CD4-positive, alpha-beta T cell (primary cell): ENCODE data around the gene VPS51. TPM values are rescaled to one million over a fixed set of nuclear protein-coding genes. Genes with fewer than 3 reads are reported as not detected.

Experiments used
- ATAC-seq: fragments of 200-7000 bp; cut with Tn5 transposase; one replicate; pipeline ENCODE4 v1.10.0; 2022; ENCODE audit warnings: mild to moderate bottlenecking; ENCODE audit not compliant: poor library complexity
- CTCF ChIA-PET: fragments of 350-600 bp; sonication (Branson Sonifier 250); formaldehyde crosslinking; loops from one replicate; lab custom pipeline; 2021; ENCODE audit warnings: antibody characterized with exemption, inconsistent platforms; lab: Charles Lee
- POLR2A ChIA-PET: fragments of 350-600 bp; sonication (Branson Sonifier 250); formaldehyde crosslinking; loops from one replicate; lab custom pipeline; 2021; ENCODE audit warnings: antibody characterized with exemption, inconsistent platforms; lab: Charles Lee
- DNase-seq, 14 experiments: peaks; one replicate each; pipeline ENCODE4 v3.0.0-alpha.2; 2013 to 2020; ENCODE audit warnings: mixed read lengths in 2 of 14
- H3K27ac ChIP-seq, 2 donors: one replicate each; pipeline versions ENCODE4 v1.5.1 to v1.7.0; 2013; ENCODE audit warnings: low read length in 2 of 2, low read depth in 1 of 2, mild to moderate bottlenecking in 1 of 2
- H3K27me3 ChIP-seq, 2 experiments: 1 replicate in 1 of 2; 2 replicates in 1 of 2; pipeline versions ENCODE4 v1.6.1 to v1.7.0; 2013; ENCODE audit warnings: low read length in 2 of 2, control low read depth in 1 of 2, mild to moderate bottlenecking in 1 of 2, moderate library complexity in 1 of 2; ENCODE audit not compliant: insufficient read depth in 2 of 2, control insufficient read depth in 1 of 2
- H3K36me3 ChIP-seq: one replicate; pipeline ENCODE4 v1.6.1; 2013; ENCODE audit warnings: low read length, control low read depth; ENCODE audit not compliant: insufficient read depth
- H3K4me1 ChIP-seq: one replicate; pipeline ENCODE4 v1.6.1; 2013; ENCODE audit warnings: low read length, control low read depth; ENCODE audit not compliant: insufficient read depth
- H3K4me3 ChIP-seq: one replicate; pipeline ENCODE4 v1.5.1; 2013; ENCODE audit warnings: mild to moderate bottlenecking, low read length, moderate library complexity
- H3K9me3 ChIP-seq, 2 experiments: 1 replicate in 1 of 2; 2 replicates in 1 of 2; pipeline versions ENCODE4 v1.6.1 to v1.7.0; 2013; ENCODE audit warnings: low read length in 2 of 2, mild to moderate bottlenecking in 2 of 2, control low read depth in 1 of 2, moderate library complexity in 1 of 2; ENCODE audit not compliant: control insufficient read depth in 1 of 2, insufficient read depth in 1 of 2
- H3K27ac Mint-ChIP-seq: one replicate; pipeline ENCODE4 v1.8.0; 2020; ENCODE audit warnings: mixed read lengths
- H3K27me3 Mint-ChIP-seq: one replicate; pipeline ENCODE4 v1.8.0; 2021; ENCODE audit warnings: mixed read lengths
- H3K36me3 Mint-ChIP-seq: one replicate; pipeline ENCODE4 v1.8.0; 2021; ENCODE audit warnings: low read depth, mixed read lengths
- H3K4me1 Mint-ChIP-seq: one replicate; pipeline ENCODE4 v1.8.0; 2021; ENCODE audit warnings: low read depth, mixed read lengths
- H3K4me3 Mint-ChIP-seq: one replicate; pipeline ENCODE4 v1.8.0; 2020; ENCODE audit warnings: mild to moderate bottlenecking, mixed read lengths
- H3K9me3 Mint-ChIP-seq: one replicate; pipeline ENCODE4 v1.8.0; 2020; ENCODE audit warnings: mixed read lengths
- intact Hi-C, 2 experiments: fragments of 100-400 bp; cut with DNase I in 1 of 2; cut with micrococcal nuclease in 1 of 2; formaldehyde crosslinking; loops; one replicate each; pipeline versions ENCODE4 v1.15.1 to v1.9.0; 2023 to 2025; cut with DNase I, micrococcal nuclease
- total RNA-seq, 174 experiments: library from RNA in 2 of 174; stranded (reverse) in 2 of 174; gene quantifications; one replicate each; pipeline ENCODE4 v1.2.3 and lab custom pipeline; 2021 to 2026
- TF ChIP-seq, protein P1 (sequence below): fragments of 200-600 bp; IDR thresholded peaks from one replicate; pipeline ENCODE4 v1.8.0; 2022; ENCODE audit warnings: antibody characterized with exemption, mild to moderate bottlenecking

The VPS51 gene
- total RNA-seq, 2 experiments from 2014 or later: 243 to 246 TPM

DNA sequence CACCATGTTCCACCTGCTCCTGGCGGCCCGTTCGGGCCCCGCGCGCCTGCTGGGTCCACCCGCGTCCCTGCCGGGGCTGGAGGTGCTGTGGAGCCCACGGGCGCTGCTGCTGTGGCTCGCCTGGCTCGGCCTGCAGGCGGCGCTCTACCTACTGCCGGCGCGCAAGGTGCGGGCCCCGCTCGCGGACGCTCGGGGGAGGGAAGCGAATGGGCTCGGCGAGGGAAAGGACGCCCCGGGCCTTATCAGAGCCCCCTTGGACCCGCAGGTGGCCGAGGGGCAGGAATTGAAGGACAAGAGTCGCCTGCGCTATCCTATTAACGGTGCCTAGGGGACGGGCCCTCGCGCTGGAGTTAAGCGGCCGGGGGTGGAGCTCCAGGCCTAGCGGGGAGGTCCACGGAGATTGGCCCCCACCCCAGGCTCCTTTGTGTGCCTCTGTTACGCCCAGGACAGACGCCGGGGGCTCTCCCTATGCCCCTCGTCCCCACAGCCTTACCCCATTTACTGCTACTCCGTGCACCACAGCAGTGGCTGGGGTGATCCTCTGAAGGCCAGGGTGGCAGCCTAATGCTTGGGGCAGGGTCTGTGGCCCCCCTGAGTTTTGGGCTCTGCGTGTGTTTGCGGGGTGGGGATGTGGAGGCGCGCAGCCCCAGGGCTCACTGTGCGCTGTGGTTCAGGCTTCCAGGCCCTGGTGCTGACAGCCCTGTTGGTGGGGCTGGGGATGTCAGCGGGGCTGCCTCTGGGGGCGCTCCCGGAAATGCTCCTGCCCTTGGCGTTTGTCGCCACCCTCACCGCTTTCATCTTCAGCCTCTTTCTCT lies 16.7 kb downstream of the VPS51 start:
- no peaks in the 10 kb centered on the region for H3K27me3 Mint-ChIP-seq
- H3K4me3 Mint-ChIP-seq: peak overlapping the region; percentile 95
- ChIA-PET CTCF (interaction anchor here (0.5 to 4.1 kb wide), 9 partner anchors 9 to 99 kb away, joined by 3 to 58 read pairs (median 4); partner anchors contain the start of genes ARL2, CAPN1, FAU and MRPL49), POLR2A (interaction anchor here (0.8 to 6.5 kb wide), 14 partner anchors 9 to 459 kb away, joined by 3 to 91 read pairs (median 6); partner anchors contain the start of genes CDC42EP2, CDCA5, FAM89B and FAU)
- H3K9me3 Mint-ChIP-seq: no peaks in the 10 kb centered on the region
- TF ChIP-seq, protein P1, sequence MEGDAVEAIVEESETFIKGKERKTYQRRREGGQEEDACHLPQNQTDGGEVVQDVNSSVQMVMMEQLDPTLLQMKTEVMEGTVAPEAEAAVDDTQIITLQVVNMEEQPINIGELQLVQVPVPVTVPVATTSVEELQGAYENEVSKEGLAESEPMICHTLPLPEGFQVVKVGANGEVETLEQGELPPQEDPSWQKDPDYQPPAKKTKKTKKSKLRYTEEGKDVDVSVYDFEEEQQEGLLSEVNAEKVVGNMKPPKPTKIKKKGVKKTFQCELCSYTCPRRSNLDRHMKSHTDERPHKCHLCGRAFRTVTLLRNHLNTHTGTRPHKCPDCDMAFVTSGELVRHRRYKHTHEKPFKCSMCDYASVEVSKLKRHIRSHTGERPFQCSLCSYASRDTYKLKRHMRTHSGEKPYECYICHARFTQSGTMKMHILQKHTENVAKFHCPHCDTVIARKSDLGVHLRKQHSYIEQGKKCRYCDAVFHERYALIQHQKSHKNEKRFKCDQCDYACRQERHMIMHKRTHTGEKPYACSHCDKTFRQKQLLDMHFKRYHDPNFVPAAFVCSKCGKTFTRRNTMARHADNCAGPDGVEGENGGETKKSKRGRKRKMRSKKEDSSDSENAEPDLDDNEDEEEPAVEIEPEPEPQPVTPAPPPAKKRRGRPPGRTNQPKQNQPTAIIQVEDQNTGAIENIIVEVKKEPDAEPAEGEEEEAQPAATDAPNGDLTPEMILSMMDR: peak; percentile 82
- Histone ChIP-seq H3K9me3 (no peaks in the 10 kb centered on the region), H3K36me3 (peaks cover 24% of the 10 kb centered on the region), H3K27me3 (no peaks in the 10 kb centered on the region), H3K4me1 (peaks cover 70% of the 10 kb centered on the region), H3K27ac (peak overlapping the region; percentile 62 to 68), H3K4me3 (peak overlapping the region; percentile 81)
- peaks cover 41% of the 10 kb centered on the region for H3K4me1 Mint-ChIP-seq
- DNase-seq (peak; percentile 64 to 88 (median 76)), ATAC-seq (peak; percentile 51)
- H3K36me3 Mint-ChIP-seq: peaks cover 35% of the 10 kb centered on the region
- intact Hi-C loops: loop anchor here (2.0 to 10.0 kb wide), 3 partner anchors 68 to 412 kb away; partner anchors contain the start of genes CAPN1 (in 1 of the 2), MAP4K2 (in 1 of the 2) and SCYL1 (in 1 of the 2)
- peak overlapping the region; percentile 92 for H3K27ac Mint-ChIP-seq

DNA sequence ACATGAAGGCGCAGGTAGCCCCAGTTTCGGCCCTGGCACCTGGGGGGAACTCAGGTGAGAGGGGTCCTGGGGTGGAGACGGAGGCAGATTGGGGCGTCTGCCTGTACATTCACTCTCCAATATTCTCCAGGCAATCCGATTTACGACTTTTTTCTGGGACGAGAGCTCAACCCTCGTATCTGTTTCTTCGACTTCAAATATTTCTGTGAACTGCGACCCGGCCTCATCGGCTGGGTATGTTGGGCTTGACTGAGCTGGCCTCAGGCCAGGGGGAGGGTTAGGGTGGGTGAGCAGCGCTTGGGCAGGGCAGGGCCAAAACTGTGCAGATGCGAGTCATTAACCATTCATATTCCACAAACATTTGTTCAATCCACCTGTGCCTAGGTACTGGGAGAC lies 17.3 kb downstream of the VPS51 start:
- ChIA-PET CTCF (interaction anchor here (0.5 to 4.1 kb wide), 7 partner anchors 8 to 100 kb away, joined by 3 to 58 read pairs (median 4); partner anchors contain the start of genes ARL2, FAU, MRPL49 and VPS51), POLR2A (interaction anchor here (1.3 to 6.5 kb wide), 7 partner anchors 8 to 335 kb away, joined by 6 to 91 read pairs (median 11); partner anchors contain the start of genes CDCA5, FAU, MRPL49 and SAC3D1)
- Mint-ChIP-seq H3K27ac (peak overlapping the region; percentile 92), H3K4me1 (peaks cover 45% of the 10 kb centered on the region), H3K36me3 (peaks cover 40% of the 10 kb centered on the region), H3K4me3 (peak overlapping the region; percentile 95), H3K27me3 (no peaks in the 10 kb centered on the region), H3K9me3 (no peaks in the 10 kb centered on the region)
- Histone ChIP-seq H3K4me1 (peaks cover 75% of the 10 kb centered on the region), H3K27ac (peak overlapping the region in 1 of 2 donors; percentile 68), H3K4me3 (peak overlapping the region; percentile 81), H3K27me3 (no peaks in the 10 kb centered on the region), H3K36me3 (peaks cover 25% of the 10 kb centered on the region), H3K9me3 (no peaks in the 10 kb centered on the region)
- intact Hi-C loops: loop anchor here (2.0 to 10.0 kb wide), 3 partner anchors 67 to 411 kb away; partner anchors contain the start of genes CAPN1 (in 1 of the 2), MAP4K2 (in 1 of the 2) and SCYL1 (in 1 of the 2)
- TF ChIP-seq, protein P1: no peak
- DNase-seq: no peak
- no peak for ATAC-seq

DNA sequence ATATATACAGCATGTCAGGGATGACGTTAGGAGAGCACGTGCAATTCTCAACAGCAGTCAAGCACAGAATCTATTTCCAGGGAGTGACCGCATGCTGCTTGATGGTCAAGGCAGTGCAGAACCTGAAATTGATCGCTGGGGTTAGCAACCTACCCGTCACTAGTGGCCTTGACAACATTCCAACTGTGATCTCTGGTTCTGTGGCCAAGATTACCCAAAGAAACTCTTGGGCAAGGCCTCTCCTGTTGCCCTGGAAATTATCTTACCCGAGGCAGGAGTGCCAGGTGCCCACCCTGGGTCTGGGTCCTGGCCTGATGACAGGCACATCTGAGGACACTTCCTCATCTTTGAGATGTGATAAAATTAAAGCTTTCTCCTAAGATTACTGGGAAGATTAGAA lies 17.8 kb downstream of the VPS51 start:
- no peak overlapping the region for H3K27ac ChIP-seq
- peaks cover 43% of the 10 kb centered on the region for H3K36me3 Mint-ChIP-seq
- POLR2A ChIA-PET: interaction anchor here (0.6 to 6.5 kb wide), 4 partner anchors 8 to 245 kb away, joined by 3 to 91 read pairs (median 28); partner anchors contain the start of genes FAU, MRPL49, SYVN1 and VPS51

More for the DNA sequence above, 17.8 kb downstream of the VPS51 start:
- H3K9me3 Mint-ChIP-seq: no peaks in the 10 kb centered on the region
- H3K9me3 ChIP-seq: no peaks in the 10 kb centered on the region
- H3K4me3 Mint-ChIP-seq: peak overlapping the region; percentile 95
- peaks cover 30% of the 10 kb centered on the region for H3K36me3 ChIP-seq
- H3K4me3 ChIP-seq: no peak overlapping the region
- ATAC-seq (no peak), DNase-seq (peak in 1 of 14 experiments; percentile 25)
- H3K4me1 Mint-ChIP-seq: peaks cover 50% of the 10 kb centered on the region
- H3K4me1 ChIP-seq: peaks cover 75% of the 10 kb centered on the region
- H3K27me3 Mint-ChIP-seq: no peaks in the 10 kb centered on the region
- H3K27me3 ChIP-seq: no peaks in the 10 kb centered on the region
- H3K27ac Mint-ChIP-seq: peak overlapping the region; percentile 92
- intact Hi-C loops: loop anchor here (2.0 to 10.0 kb wide), 3 partner anchors 67 to 411 kb away; partner anchors contain the start of genes CAPN1 (in 1 of the 2), MAP4K2 (in 1 of the 2) and SCYL1 (in 1 of the 2)
- CTCF ChIA-PET: interaction anchor here (1.4 to 4.1 kb wide), 3 partner anchors 8 to 67 kb away, joined by 3 to 58 read pairs (median 19); partner anchors contain the start of genes FAU, MRPL49 and VPS51
- TF ChIP-seq, protein P1: no peak
